A673 (cell line): ENCODE measurements around the gene MACROD1. TPM values are rescaled to one million over a fixed set of nuclear protein-coding genes. Genes with fewer than 3 reads are reported as not detected.

ENCODE experiments used
- BruUV-seq: library from RNA; stranded (reverse); fragments of 400-500 nt; replicated peaks from 2 replicates; lab custom pipeline; 2021; lab: Mats Ljungman, UMichigan
- CTCF ChIA-PET: fragments of 300-600 bp; sonication (Branson Sonifier 250); formaldehyde crosslinking; loops from one replicate; lab custom pipeline; 2022; ENCODE audit warnings: antibody characterized with exemption; lab: Charles Lee
- POLR2A ChIA-PET: fragments of 300-600 bp; sonication (Branson Sonifier 250); formaldehyde crosslinking; loops from one replicate; lab custom pipeline; 2022; ENCODE audit warnings: antibody characterized with exemption; ENCODE audit not compliant: low non-redundant PET; lab: Charles Lee
- DNase-seq: peaks from one replicate; pipeline ENCODE4 v3.0.0-alpha.2; 2015; ENCODE audit warnings: low spot score
- H3K27ac ChIP-seq: fragments of 200-600 bp; sonication (generic); 2 replicates; pipeline ENCODE4 v1.5.1; 2016; ENCODE audit warnings: mixed run types, low read depth, mild to moderate bottlenecking, mixed read lengths, antibody characterized with exemption, low read length; ENCODE audit not compliant: poor library complexity, severe bottlenecking
- H3K27me3 ChIP-seq: fragments of 200-600 bp; sonication (generic); replicated peaks from 2 replicates; pipeline ENCODE4 v1.6.1; 2017; ENCODE audit warnings: mixed run types, low read depth, mild to moderate bottlenecking, mixed read lengths, antibody characterized with exemption, low read length; ENCODE audit not compliant: insufficient read depth, poor library complexity
- H3K36me3 ChIP-seq: fragments of 200-600 bp; sonication (generic); 2 replicates; pipeline ENCODE4 v1.6.1; 2016; ENCODE audit warnings: mixed run types, mild to moderate bottlenecking, mixed read lengths, antibody characterized with exemption, low read length; ENCODE audit not compliant: insufficient read depth, poor library complexity, severe bottlenecking
- H3K4me1 ChIP-seq: fragments of 200-600 bp; sonication (generic); 2 replicates; pipeline ENCODE4 v1.6.1; 2017; ENCODE audit warnings: mixed run types, mild to moderate bottlenecking, mixed read lengths, antibody characterized with exemption, low read length; ENCODE audit not compliant: insufficient read depth, poor library complexity, severe bottlenecking
- H3K4me3 ChIP-seq: fragments of 200-600 bp; sonication (generic); 2 replicates; pipeline ENCODE4 v1.5.1; 2016; ENCODE audit warnings: low read depth, mixed run types, mild to moderate bottlenecking, mixed read lengths, low read length; ENCODE audit not compliant: poor library complexity, severe bottlenecking
- H3K9me3 ChIP-seq: fragments of 200-600 bp; sonication (generic); 2 replicates; pipeline ENCODE4 v1.6.1; 2016; ENCODE audit warnings: mixed run types, low read depth, mild to moderate bottlenecking, mixed read lengths, antibody characterized with exemption, low read length; ENCODE audit not compliant: poor library complexity, severe bottlenecking
- CTCF ChIP-seq: fragments of 300-800, 200-600 bp; sonication (generic); conservative IDR thresholded peaks from 2 replicates; pipeline ENCODE4 v1.5.1; 2017; ENCODE audit warnings: low read depth, mild to moderate bottlenecking, antibody characterized with exemption, low read length, moderate library complexity, mixed read lengths
- EZH2 ChIP-seq: fragments of 200-600 bp; sonication (generic); IDR thresholded peaks from 2 replicates; pipeline ENCODE4 v1.6.1; 2017; ENCODE audit warnings: borderline replicate concordance, low read depth, mild to moderate bottlenecking, mixed read lengths, antibody characterized with exemption, low read length; ENCODE audit not compliant: poor library complexity, severe bottlenecking
- intact Hi-C: fragments of 100-400 bp; cut with micrococcal nuclease; formaldehyde crosslinking; loops from one replicate; pipeline ENCODE4 v1.10.0; 2022; ENCODE audit not compliant: unreplicated experiment
- total RNA-seq: library from RNA; stranded (reverse); gene quantifications from 2 replicates; pipeline ENCODE4 v1.2.3, GENCODE V29; 2021

The MACROD1 gene
- total RNA-seq, 1 experiment from 2014 or later = 28.7 TPM

- Histone ChIP-seq H3K4me1 (peaks cover 20% of the 10 kb centered on the region), H3K27ac (no peak overlapping the region), H3K36me3 (no peaks in the 10 kb centered on the region), H3K4me3 (no peak overlapping the region), H3K9me3 (no peaks in the 10 kb centered on the region), H3K27me3 (no peaks in the 10 kb centered on the region)
- no TSS peak for BruUV-seq
- no peak for DNase-seq
- intact Hi-C loops = no loop called here
- no peak for TF ChIP-seq CTCF
- TF ChIP-seq EZH2 = no peak
- CTCF ChIA-PET = no interaction called here
- POLR2A ChIA-PET = no interaction called here
Observed at GRCh38 chr11:64042301-64042700, 123.6 kb downstream of the MACROD1 start.

- BruUV-seq = no TSS peak
- no peak overlapping the region for H3K27ac ChIP-seq
- POLR2A ChIA-PET = no interaction called here
Observed at GRCh38 chr11:64041846-64042245, 124.1 kb downstream of the MACROD1 start.

GRCh38 chr11:64040684-64041322 lies 125.1 kb downstream of the MACROD1 start:
- DNase-seq = peak; percentile 41
- Histone ChIP-seq H3K4me1 (peaks cover 28% of the 10 kb centered on the region), H3K27ac (no peak overlapping the region), H3K4me3 (no peak overlapping the region), H3K36me3 (no peaks in the 10 kb centered on the region), H3K9me3 (no peaks in the 10 kb centered on the region), H3K27me3 (peaks cover 6% of the 10 kb centered on the region)
- ChIA-PET CTCF (no interaction called here), POLR2A (no interaction called here)
- TF ChIP-seq CTCF (peak; percentile 45), EZH2 (no peak)
- intact Hi-C loops = no loop called here
- no TSS peak for BruUV-seq

More at GRCh38 chr11:64041846-64042245, 124.1 kb downstream of the MACROD1 start:
- no peaks in the 10 kb centered on the region for H3K9me3 ChIP-seq
- H3K4me3 ChIP-seq = no peak overlapping the region
- no peaks in the 10 kb centered on the region for H3K27me3 ChIP-seq
- TF ChIP-seq CTCF = no peak
- TF ChIP-seq EZH2 = no peak
- intact Hi-C loops = no loop called here
- no peak for DNase-seq
- H3K4me1 ChIP-seq = peaks cover 23% of the 10 kb centered on the region
- no peaks in the 10 kb centered on the region for H3K36me3 ChIP-seq
- CTCF ChIA-PET = interaction anchor here (0.6 kb wide), 1 partner anchor 18 kb away, joined by 4 read pairs; no protein-coding TSS in a partner anchor
